NB4 (cell line): Measurements from ENCODE around the gene HYLS1.

Source experiments
- TF ChIP-seq, protein P1 (sequence below): IDR thresholded peaks from one replicate; pipeline ENCODE4 v1.5.1; 2012; ENCODE audit warnings: low read depth, low read length
- TF ChIP-seq, protein P2 (sequence below): IDR thresholded peaks from 2 replicates; pipeline ENCODE4 v1.6.1; 2011; ENCODE audit warnings: low read depth, low read length

DNA sequence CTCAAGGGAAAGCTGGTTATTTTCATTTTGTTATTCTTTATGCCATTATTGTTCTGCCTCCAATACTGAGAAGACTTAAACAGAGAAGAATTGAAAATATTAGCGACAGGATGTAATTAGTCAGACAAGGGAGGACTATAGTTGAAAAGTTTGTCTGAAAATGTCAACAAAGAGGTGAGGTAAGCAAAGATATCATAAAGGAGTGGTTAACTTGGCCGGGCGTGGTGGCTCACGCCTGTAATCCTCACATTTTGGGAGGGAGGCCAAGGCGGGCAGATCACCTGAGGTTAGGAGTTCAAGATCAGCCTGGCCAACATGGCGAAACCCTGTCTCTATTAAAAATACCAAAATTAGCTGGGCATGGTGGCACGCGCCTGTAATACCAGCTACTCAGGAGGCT, 4.1 kb upstream of the HYLS1 start:
- TF ChIP-seq, protein P1, sequence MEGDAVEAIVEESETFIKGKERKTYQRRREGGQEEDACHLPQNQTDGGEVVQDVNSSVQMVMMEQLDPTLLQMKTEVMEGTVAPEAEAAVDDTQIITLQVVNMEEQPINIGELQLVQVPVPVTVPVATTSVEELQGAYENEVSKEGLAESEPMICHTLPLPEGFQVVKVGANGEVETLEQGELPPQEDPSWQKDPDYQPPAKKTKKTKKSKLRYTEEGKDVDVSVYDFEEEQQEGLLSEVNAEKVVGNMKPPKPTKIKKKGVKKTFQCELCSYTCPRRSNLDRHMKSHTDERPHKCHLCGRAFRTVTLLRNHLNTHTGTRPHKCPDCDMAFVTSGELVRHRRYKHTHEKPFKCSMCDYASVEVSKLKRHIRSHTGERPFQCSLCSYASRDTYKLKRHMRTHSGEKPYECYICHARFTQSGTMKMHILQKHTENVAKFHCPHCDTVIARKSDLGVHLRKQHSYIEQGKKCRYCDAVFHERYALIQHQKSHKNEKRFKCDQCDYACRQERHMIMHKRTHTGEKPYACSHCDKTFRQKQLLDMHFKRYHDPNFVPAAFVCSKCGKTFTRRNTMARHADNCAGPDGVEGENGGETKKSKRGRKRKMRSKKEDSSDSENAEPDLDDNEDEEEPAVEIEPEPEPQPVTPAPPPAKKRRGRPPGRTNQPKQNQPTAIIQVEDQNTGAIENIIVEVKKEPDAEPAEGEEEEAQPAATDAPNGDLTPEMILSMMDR: no peak
- TF ChIP-seq, protein P2, sequence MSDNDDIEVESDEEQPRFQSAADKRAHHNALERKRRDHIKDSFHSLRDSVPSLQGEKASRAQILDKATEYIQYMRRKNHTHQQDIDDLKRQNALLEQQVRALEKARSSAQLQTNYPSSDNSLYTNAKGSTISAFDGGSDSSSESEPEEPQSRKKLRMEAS: no peak
